DND-41 (cell line): ENCODE data around the gene PPP1R14D.

Experiments used
- ATAC-seq: fragments of 200-7000 bp; cut with Tn5 transposase; 3 replicates; pipeline ENCODE4 v1.9.1; 2021; ENCODE audit warnings: low read depth; ENCODE audit not compliant: insufficient read depth
- DNase-seq: peaks from one replicate; pipeline ENCODE4 v3.0.0-alpha.2; 2020
- H2AFZ ChIP-seq: 2 replicates; pipeline ENCODE4 v1.6.0; 2012; ENCODE audit warnings: low read depth, low read length
- H3K27ac ChIP-seq: 2 replicates; pipeline ENCODE4 v1.5.1; 2012; ENCODE audit warnings: low read length, inconsistent platforms
- H3K27me3 ChIP-seq: fragments of 200-600 bp; sonication (generic); 2 replicates; pipeline ENCODE4 v1.6.0; 2012; ENCODE audit warnings: low read length, mild to moderate bottlenecking, inconsistent platforms; ENCODE audit not compliant: insufficient read depth, poor library complexity
- H3K36me3 ChIP-seq: 2 replicates; pipeline ENCODE4 v1.5.1; 2012; ENCODE audit warnings: low read length, inconsistent platforms; ENCODE audit not compliant: insufficient read depth
- H3K4me1 ChIP-seq: 2 replicates; pipeline ENCODE4 v1.5.1; 2012; ENCODE audit warnings: mild to moderate bottlenecking, low read length; ENCODE audit not compliant: insufficient read depth
- H3K4me2 ChIP-seq: 2 replicates; pipeline ENCODE4 v1.6.0; 2012; ENCODE audit warnings: mild to moderate bottlenecking, moderate library complexity, low read length, inconsistent platforms; ENCODE audit not compliant: insufficient read depth
- H3K4me3 ChIP-seq, 2 experiments: fragments of 200-600 bp in 1 of 2; shearing (Covaris generic) in 1 of 2; 2 replicates each; pipeline ENCODE4 v1.5.1; 2012 to 2016; ENCODE audit warnings: inconsistent platforms in 2 of 2, low read length in 2 of 2, mild to moderate bottlenecking in 2 of 2, low read depth in 1 of 2, moderate library complexity in 1 of 2
- H3K79me2 ChIP-seq: 2 replicates; pipeline ENCODE4 v1.6.0; 2012; ENCODE audit warnings: low read length, inconsistent platforms; ENCODE audit not compliant: insufficient read depth
- H3K9ac ChIP-seq: 2 replicates; pipeline ENCODE4 v1.6.0; 2012; ENCODE audit warnings: low read depth, mild to moderate bottlenecking, inconsistent platforms, low read length, moderate library complexity
- H3K9me3 ChIP-seq: 2 replicates; pipeline ENCODE4 v1.5.1; 2012; ENCODE audit warnings: low read length, moderate library complexity, mild to moderate bottlenecking, inconsistent platforms; ENCODE audit not compliant: insufficient read depth, severe bottlenecking
- H4K20me1 ChIP-seq: 2 replicates; pipeline ENCODE4 v1.6.0; 2012; ENCODE audit warnings: low read length; ENCODE audit not compliant: insufficient read depth
- EZH2 ChIP-seq: IDR thresholded peaks from 3 replicates; pipeline ENCODE4 v1.6.1; 2012; ENCODE audit warnings: borderline replicate concordance, low read depth, mild to moderate bottlenecking, moderate library complexity, low read length, inconsistent platforms; ENCODE audit not compliant: severe bottlenecking
- TF ChIP-seq, protein P1 (sequence below): IDR thresholded peaks from 2 replicates; pipeline ENCODE4 v1.5.1; 2012; ENCODE audit warnings: borderline replicate concordance, low read length, moderate library complexity, mild to moderate bottlenecking; ENCODE audit not compliant: poor library complexity, severe bottlenecking; ENCODE audit errors: extremely low read depth

Gene PPP1R14D

GRCh38 chr15:40771242-40771641, 57.3 kb downstream of the PPP1R14D start:
- DNase-seq: no peak
- no peak overlapping the region for H3K9ac ChIP-seq
- no peak for TF ChIP-seq EZH2
- TF ChIP-seq, protein P1, sequence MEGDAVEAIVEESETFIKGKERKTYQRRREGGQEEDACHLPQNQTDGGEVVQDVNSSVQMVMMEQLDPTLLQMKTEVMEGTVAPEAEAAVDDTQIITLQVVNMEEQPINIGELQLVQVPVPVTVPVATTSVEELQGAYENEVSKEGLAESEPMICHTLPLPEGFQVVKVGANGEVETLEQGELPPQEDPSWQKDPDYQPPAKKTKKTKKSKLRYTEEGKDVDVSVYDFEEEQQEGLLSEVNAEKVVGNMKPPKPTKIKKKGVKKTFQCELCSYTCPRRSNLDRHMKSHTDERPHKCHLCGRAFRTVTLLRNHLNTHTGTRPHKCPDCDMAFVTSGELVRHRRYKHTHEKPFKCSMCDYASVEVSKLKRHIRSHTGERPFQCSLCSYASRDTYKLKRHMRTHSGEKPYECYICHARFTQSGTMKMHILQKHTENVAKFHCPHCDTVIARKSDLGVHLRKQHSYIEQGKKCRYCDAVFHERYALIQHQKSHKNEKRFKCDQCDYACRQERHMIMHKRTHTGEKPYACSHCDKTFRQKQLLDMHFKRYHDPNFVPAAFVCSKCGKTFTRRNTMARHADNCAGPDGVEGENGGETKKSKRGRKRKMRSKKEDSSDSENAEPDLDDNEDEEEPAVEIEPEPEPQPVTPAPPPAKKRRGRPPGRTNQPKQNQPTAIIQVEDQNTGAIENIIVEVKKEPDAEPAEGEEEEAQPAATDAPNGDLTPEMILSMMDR: no peak
- no peak for ATAC-seq
- H3K27me3 ChIP-seq: no peaks in the 10 kb centered on the region
- H3K27ac ChIP-seq: no peak overlapping the region
- no peak overlapping the region for H2AFZ ChIP-seq
- H3K36me3 ChIP-seq: peaks cover 65% of the 10 kb centered on the region
- peaks cover 33% of the 10 kb centered on the region for H3K4me1 ChIP-seq
- no peaks in the 10 kb centered on the region for H3K9me3 ChIP-seq
- no peaks in the 10 kb centered on the region for H3K79me2 ChIP-seq
- peaks cover 8% of the 10 kb centered on the region for H4K20me1 ChIP-seq
- no peak overlapping the region for H3K4me2 ChIP-seq
- no peak overlapping the region for H3K4me3 ChIP-seq

DNA sequence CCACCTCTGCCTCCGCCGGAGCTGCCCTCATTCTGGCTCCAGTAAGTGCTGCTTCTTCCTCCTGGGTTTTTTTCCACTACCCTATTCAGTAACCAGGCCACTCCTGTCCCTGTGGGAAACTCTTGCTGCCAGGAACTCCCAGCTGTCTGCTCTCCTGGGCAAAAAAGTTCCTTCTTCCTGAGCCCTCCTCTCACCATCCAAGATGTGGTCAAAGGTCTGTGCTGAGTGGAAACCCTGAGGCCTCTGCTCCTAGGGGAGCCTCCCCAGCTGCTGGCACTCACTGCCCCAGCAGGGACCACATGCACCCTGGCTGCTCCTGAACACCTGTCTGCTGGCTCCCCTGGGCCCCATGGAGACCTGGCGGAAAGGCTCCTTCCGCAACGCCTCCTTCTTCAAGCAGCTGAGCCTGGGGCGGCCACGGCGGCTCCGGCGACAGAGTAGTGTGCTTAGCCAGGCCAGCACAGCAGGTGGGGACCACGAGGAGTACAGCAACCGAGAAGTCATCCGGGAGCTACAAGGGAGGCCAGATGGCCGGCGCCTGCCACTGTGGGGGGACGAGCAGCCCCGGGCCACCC, 58.3 kb downstream of the PPP1R14D start:
- Histone ChIP-seq H2AFZ (no peak overlapping the region), H3K79me2 (no peaks in the 10 kb centered on the region), H3K9me3 (no peaks in the 10 kb centered on the region), H3K27me3 (no peaks in the 10 kb centered on the region), H3K36me3 (peaks cover 55% of the 10 kb centered on the region), H3K4me2 (peak overlapping the region; percentile 55), H3K4me1 (peaks cover 37% of the 10 kb centered on the region), H3K9ac (peak overlapping the region; percentile 49; the same call in 1 of the 2 replicates), H3K27ac (peak overlapping the region; percentile 87), H3K4me3 (no peak overlapping the region), H4K20me1 (peaks cover 8% of the 10 kb centered on the region)
- no peak for TF ChIP-seq EZH2
- TF ChIP-seq, protein P1: no peak
- ATAC-seq (no peak), DNase-seq (peak; percentile 44)

GRCh38 chr15:40769274-40770146, 59.0 kb downstream of the PPP1R14D start, which contains the start of gene C15orf62:
Gene C15orf62, plus strand, starts transcription at chr15:40769980. Its CDS starts 516 bp downstream, at chr15:40770496.
- Histone ChIP-seq H3K27ac (peak within 1 kb of the TSS; percentile 87), H3K36me3 (peaks cover 48% of the 10 kb centered on the region), H3K9me3 (no peaks in the 10 kb centered on the region), H3K9ac (peak within 1 kb of the TSS; percentile 49), H3K27me3 (no peaks in the 10 kb centered on the region), H3K4me3 (peak within 1 kb of the TSS in 1 of 2 experiments; percentile 45; a peak in 2 of 4 replicates), H4K20me1 (peaks cover 8% of the 10 kb centered on the region), H3K79me2 (no peaks in the 10 kb centered on the region), H2AFZ (peak within 1 kb of the TSS; percentile 56), H3K4me1 (peaks cover 37% of the 10 kb centered on the region), H3K4me2 (peak within 1 kb of the TSS; percentile 55)
- no peak for TF ChIP-seq EZH2
- TF ChIP-seq, protein P1: no peak
- DNase-seq: peak; percentile 94
- peak; percentile 87 for ATAC-seq
